GM10847 (cell line): ENCODE measurements around the gene ARPC4.

ENCODE experiments used
- POLR2A ChIP-seq: IDR thresholded peaks from 2 replicates; pipeline ENCODE4 v1.6.1; 2011; ENCODE audit not compliant: insufficient read length; ENCODE audit errors: extremely low read depth

Gene ARPC4

DNA sequence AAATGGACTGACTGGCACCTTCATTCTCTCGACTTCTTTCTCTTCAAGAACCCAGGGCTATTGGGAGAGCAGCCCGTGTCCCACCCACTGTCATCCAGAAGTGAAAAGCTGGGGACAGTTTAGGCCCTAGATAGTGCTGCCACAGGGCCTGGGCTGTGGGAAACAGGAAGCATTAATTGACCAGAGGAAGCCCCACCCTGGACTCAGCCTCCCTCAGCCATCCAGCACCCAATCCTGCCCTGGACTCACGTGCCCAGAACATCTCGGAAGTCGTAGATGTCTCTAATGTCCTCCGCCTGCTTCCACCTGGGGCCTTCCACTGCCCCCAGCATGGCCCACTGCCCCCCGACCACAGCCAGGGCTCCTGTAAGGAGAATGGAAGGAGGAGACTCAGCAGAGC lies 25.5 kb upstream of the ARPC4 start:
- no peak for TF ChIP-seq POLR2A

DNA sequence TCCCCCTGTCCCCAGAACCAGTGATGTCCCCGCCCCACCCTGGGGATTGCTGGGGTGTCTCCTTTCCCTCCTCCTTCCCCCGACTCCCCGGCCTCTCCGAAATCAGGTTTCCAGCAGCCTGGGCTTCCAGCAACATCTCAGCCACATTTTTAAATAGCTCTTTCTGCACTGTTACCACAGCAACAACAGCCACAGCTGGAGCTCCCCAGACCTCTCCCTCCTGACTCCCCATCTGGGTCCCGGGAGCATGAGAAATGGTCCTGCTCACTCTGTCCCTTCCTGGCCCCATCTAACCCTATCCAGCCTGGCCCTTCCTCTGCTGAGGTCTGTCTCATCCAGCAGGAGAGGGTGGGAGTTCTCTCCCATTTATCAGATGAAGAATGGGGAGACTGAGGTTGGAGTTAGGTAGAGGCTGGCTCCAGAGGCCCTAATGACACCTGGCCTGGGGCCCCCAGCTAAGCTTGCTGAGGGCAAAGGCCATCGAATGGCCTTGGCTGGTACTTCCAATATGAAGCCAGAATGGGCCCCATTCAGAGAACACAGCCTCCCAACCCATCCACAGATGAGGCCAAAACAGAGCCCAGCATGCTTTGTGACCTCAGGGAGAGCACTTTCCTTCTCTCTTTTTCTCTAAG lies 24.6 kb upstream of the ARPC4 start:
- no peak for TF ChIP-seq POLR2A

DNA sequence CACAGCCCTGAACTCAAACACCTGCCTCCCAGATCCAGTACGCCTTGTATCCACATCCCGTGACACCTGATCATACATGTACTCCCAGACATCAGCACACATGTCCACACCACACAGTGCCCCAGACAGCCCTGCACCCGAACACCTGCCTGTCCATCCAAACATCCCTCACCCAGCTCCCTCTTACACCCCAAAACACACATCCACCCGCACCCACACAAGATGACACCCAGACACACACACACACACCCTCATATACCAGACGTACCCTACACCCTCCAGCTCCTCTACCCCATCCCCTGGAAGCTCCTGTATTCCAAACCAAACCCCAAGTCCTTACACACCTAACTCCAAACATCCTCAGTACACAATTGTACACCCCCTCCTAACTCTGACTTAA lies 23.9 kb upstream of the ARPC4 start:
- TF ChIP-seq POLR2A, result no peak

DNA sequence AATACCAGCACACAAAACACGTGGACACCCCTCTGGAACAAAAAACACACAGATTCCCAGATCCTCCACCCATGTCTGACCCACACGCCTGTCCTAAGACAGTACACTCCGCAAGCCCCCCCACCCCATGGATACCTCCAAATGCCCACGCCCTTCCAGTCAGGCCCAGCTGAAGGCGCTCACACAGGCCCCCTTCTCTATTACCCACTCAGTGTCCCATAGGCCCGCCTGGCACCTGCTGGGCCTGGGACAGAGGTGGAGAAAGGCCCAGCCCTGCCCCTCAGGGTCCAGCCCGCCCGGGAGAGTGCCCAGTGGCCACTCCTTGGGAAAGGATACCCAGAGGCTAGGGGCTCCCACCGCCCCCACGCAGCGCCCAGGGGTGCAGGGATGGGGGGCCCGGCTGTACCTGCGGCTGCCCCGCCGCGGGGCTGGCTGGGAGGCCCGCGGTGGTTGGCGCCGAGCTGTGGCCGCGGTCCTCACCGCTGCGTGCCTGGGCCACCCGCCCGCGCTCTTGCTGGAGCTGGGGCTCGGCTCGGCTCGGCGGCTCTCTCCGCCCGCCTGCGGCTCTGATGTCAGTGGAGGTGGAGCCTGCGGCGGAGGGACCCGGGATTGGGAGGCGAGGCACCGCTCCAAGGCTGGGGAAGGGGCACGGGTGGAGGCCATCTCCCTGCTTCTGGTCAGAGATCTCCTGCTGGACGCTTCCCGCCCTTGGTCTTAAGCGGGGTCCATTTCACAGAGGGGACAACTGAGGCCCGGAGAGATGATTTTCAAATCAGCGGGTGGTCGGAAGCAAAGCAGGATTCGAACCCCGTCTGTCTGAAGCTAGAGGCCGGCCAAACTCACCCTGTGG lies 23.2 kb upstream of the ARPC4 start, which contains the start of gene CAMK1:
Gene CAMK1, minus strand, starts transcription at position 522 of the 850 bp plus-strand sequence. CDS start 2,198 bp downstream, outside the sequence.
- no peak for TF ChIP-seq POLR2A

GRCh38 chr3:9770276-9770812 lies 22.5 kb upstream of the ARPC4 start:
- TF ChIP-seq POLR2A, result no peak

- no peak for TF ChIP-seq POLR2A
Observed at GRCh38 chr3:9776896-9777693, 15.8 kb upstream of the ARPC4 start.

GRCh38 chr3:9777694-9778021 lies 15.2 kb upstream of the ARPC4 start:
- TF ChIP-seq POLR2A, result no peak

DNA sequence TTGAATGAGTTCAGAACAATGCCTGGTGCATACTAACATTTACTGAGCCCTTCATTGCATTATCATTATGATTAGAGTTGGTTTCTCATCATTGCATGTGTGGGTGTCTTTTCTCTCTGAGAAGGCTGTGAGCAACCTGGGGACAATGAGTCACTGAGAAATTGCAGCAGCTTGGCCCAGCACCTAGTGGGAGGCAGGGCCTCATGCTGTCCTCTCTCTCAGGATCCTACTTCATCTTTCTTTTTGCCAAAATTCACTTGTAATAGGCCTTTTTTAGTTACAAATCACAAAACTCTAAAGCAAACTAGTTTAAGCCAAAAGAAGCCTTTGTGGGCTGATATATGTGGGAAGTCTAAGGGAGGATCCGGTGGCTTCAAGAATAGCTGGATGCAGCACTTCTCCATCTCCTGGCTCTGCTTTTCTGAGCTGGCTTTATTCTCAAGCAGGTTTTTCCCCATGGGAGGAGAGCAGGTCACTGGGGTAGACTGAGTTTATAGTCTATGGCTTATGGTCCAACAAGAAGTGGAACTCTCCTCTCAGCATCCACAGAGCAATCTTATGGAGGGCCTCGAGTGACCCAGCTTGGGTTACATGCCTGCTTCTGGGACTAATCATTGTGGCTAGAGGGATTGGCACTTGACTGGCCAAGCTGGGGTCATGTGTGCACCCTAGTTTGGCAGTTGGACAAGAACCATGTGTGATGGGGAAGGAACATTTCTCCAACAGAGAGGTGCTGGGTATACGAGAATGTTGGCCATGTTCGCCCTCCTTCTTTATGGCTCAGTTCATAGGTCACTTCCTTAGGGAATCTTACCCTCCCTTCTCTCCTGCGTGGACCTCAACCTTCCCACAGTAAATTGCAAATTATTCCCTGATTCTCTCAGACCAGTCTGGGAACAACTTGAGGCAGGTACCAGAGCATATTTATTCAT lies 14.5 kb upstream of the ARPC4 start:
- no peak for TF ChIP-seq POLR2A

DNA sequence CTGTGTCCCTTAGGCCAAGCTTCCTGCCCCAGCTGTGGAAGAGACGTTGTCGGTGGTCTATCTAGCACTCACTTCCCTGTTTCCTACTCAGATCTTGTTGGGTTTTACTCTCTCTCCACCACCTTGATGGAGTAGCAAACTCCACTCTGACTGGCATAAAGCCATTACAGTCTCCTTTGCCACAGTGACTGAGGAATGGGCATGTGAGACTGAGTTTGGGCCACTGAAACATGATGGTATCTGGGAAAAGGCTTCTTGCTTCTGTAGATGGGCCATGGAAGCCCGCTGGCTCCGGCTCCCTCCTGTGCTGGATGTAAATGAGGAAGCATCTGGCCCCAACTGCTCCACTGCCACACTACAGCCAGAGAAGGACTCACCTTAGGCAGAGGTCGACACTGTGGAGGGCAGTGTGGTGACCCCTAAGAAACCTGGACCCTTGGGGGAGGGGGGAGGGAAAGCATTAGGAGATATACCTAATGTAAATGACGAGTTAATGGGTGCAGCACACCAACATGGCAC lies 13.7 kb upstream of the ARPC4 start:
- no peak for TF ChIP-seq POLR2A

GRCh38 chr3:9779721-9780457 lies 13.0 kb upstream of the ARPC4 start:
- no peak for TF ChIP-seq POLR2A

- no peak for TF ChIP-seq POLR2A
Observed at GRCh38 chr3:9780458-9780812, 12.4 kb upstream of the ARPC4 start.

GRCh38 chr3:9780910-9781309 lies 12.0 kb upstream of the ARPC4 start:
- TF ChIP-seq POLR2A, result no peak

DNA sequence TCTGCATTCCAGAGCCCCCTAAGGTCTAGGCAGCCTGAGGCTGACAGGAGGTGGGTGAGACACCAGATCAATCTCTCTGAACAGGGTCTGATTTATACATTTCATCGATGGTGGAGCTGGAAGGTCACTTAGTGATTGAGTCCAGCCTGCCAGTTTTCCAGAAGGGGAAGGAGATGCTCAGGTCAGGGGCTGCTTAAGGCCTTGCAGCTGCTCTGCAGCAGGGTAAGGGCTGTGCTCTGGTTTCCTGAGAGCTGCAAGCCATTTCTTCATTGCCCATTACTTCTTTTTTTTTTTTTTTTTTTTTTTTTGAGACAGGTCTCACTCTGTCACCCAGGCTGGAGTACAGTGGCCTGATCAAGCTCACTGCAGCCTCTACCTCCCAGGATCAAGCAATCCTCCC lies 11.3 kb upstream of the ARPC4 start:
- no peak for TF ChIP-seq POLR2A

DNA sequence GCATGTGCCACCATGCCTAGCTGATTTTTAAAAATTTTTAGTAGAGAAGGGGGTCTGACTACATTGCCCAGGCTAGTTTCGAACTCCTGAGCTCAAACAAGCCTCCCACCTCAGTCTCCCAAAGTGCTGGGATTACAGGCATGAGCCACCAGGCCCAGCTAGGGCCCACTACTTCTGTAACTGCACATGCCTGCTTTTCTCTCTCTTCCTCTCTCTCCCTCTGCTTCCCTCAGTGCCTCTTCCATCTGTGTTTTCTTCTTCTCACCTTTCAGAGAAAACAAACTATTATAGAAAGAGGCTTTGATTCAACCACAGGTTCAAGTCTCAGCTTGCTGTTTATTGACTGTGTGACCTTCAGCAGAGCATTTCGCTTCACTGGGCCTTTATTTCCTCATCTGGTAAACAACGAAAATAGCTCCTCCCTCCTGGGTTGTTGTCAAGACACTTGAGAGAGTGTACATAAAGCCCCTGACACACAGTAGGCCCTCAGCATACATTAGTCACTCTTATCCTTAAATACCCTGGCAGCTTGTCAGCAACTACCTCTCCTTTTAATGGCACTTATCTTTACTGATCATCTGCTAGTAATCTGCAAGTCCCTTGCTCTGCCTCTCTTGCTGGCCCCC lies 10.8 kb upstream of the ARPC4 start:
- no peak for TF ChIP-seq POLR2A

DNA sequence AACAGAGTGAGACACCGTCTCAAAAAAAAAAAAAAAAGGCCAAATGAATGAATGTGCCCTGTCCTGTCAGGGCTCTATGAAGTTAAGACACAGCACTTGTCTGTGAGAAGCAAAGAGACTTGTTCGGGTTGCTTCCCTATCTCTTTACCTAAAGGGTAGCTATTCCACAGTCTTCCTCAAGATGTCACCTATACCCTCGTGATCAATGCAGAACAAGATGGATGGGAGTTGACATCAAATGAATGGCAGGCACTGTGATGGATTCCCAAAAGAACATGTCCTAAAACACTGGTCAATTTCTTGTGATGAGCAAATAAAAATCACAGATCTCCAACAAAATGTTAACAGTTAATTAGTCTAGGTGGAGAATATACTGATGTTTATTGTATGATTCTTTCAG lies 10.1 kb upstream of the ARPC4 start:
- no peak for TF ChIP-seq POLR2A
